ENCODE results near the gene LIN9. TPM values are rescaled to one million over a fixed set of nuclear protein-coding genes. Genes with fewer than 3 reads are reported as not detected.

Gene LIN9
- total and polyA plus RNA-seq, 2 donors (not counting 3 experiments of a cell fraction or from before 2014, with no cell fraction given) = 2.5 to 7.6 TPM

GRCh38 chr1:226292874-226293552 lies 16.0 kb downstream of the LIN9 start:
- intact Hi-C loops (cut with micrococcal nuclease) = no loop called here
- H3K9ac ChIP-seq (replicated peaks; ENCODE audit: extremely low read depth, insufficient read depth, low read length) = no peak overlapping the region
- H3K79me2 ChIP-seq (ENCODE audit: control insufficient read depth, insufficient read depth, low read length) = no peaks in the 10 kb centered on the region
- no peak for FAIRE-seq
- H3K36me3 ChIP-seq (ENCODE audit: control insufficient read depth in 2 of 2, extremely low read depth in 1 of 2, insufficient read depth in 2 of 2, low read length in 2 of 2) = peaks cover 0 to 2% of the 10 kb centered on the region in 2 experiments
- H3K27me3 ChIP-seq (ENCODE audit: control insufficient read depth in 2 of 2, insufficient read depth in 2 of 2, low read length in 2 of 2) = no peaks in the 10 kb centered on the region
- CTCF ChIA-PET = interaction anchor here (1.0 to 1.5 kb wide), 6 partner anchors 10 to 167 kb away, joined by 3 to 5 read pairs (median 3); partner anchors contain the start of gene LIN9
- TF ChIP-seq POLR2A (IDR thresholded peaks at IDR 0.05; ENCODE audit: low read depth, low read length) (no peak), POLR2AphosphoS5 (IDR thresholded peaks at IDR 0.05; ENCODE audit: insufficient read depth, low read depth, low read length) (no peak), FOS (IDR thresholded peaks at IDR 0.05; ENCODE audit: borderline replicate concordance, insufficient read depth, low read length) (no peak), JUN (IDR thresholded peaks at IDR 0.05; ENCODE audit: borderline replicate concordance, insufficient read depth, insufficient read length, low read depth) (no peak), MYC (IDR thresholded peaks at IDR 0.05; ENCODE audit: low read depth, low read length) (no peak), MAX (IDR thresholded peaks at IDR 0.05; ENCODE audit: insufficient read depth, insufficient read length) (no peak), CTCF (IDR thresholded peaks at IDR 0.05; ENCODE audit: extremely low read depth in 1 of 2, insufficient read depth in 1 of 2, low read depth in 1 of 2, low read length in 2 of 2) (no peak), GATA2 (IDR thresholded peaks at IDR 0.05; ENCODE audit: insufficient read depth, insufficient read length, low read depth, low read length) (no peak), EZH2 (IDR thresholded peaks at IDR 0.05; ENCODE audit: borderline replicate concordance, low read depth, low read length, severe bottlenecking) (no peak)
- H3K4me1 ChIP-seq (ENCODE audit: control insufficient read depth, extremely low read depth, insufficient read depth, low read length) = no peaks in the 10 kb centered on the region
- DNase-seq (ENCODE audit: low read depth, low spot score) = no peak
- H4K20me1 ChIP-seq (replicated peaks; ENCODE audit: control insufficient read depth, extremely low read depth, insufficient read depth, low read length) = no peaks in the 10 kb centered on the region
- no peak overlapping the region for H2AFZ ChIP-seq (ENCODE audit: low read depth, low read length)
- dilution Hi-C loops (cut with MboI; ENCODE audit: extremely low pct_ligation_motif_present, low sequenced_read_pairs) = no loop called here
- no peak overlapping the region for H3K4me3 ChIP-seq (replicated peaks in 1 of 3; ENCODE audit: insufficient read depth in 1 of 3, low read depth in 1 of 3, low read length in 3 of 3)
- BruUV-seq (replicated peaks) = no TSS peak
- no peak overlapping the region for H3K27ac ChIP-seq (ENCODE audit: insufficient read depth, low read depth, low read length)
- no peaks in the 10 kb centered on the region for H3K9me1 ChIP-seq (replicated peaks; ENCODE audit: control insufficient read depth, extremely low read depth, insufficient read depth, low read length)
- H3K9me3 ChIP-seq (replicated peaks; ENCODE audit: control insufficient read depth, insufficient read depth, low read length) = no peaks in the 10 kb centered on the region
- no peak overlapping the region for H3K4me2 ChIP-seq (ENCODE audit: insufficient read depth, low read length)
- POLR2A ChIA-PET = no interaction called here

Data from endothelial cell of umbilical vein (primary cell).